ENCODE data around the gene TMBIM1.

Gene TMBIM1

DNA sequence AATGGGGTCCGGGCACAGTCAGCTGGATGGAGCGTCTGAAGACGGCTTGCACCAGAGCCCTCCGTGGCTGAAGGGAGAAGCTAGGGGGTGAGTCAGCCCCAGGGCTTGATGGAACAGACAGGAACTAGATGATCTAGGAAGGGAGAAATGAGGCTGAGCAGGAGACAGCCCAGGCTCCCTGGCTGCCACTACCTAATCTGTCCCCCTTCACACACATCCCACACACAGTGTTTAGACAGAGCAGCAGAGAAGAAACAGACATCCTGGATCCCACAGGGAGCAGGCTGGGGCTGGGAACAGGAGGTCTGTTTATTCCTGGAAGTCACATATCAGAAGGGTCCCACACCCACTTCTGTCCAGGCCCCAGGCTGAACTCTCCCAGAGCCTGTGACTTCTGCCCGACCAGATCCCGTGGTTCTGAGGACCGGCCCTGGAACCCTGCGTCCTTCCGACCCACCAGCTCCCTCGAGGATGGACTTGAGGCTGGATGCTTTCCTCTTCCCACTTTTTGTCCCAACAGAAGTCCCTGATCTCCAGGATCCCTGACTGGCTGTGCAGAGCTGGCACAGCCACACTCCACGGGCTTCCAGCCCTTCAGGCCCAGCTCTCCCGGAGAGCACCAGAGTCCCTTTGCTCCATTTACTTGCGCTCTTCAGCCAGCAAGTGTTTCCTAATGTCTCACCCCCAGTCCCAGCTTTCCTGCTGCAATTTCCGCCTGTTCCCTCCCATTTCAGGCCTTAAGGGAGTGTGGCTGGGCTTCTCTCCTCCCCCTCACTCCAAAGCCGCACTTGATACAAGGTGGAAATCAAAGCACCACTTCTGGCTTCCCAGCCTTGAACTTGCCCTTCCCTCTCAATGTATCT, 33.0 kb downstream of the TMBIM1 start:
- TF ChIP-seq, protein P1, sequence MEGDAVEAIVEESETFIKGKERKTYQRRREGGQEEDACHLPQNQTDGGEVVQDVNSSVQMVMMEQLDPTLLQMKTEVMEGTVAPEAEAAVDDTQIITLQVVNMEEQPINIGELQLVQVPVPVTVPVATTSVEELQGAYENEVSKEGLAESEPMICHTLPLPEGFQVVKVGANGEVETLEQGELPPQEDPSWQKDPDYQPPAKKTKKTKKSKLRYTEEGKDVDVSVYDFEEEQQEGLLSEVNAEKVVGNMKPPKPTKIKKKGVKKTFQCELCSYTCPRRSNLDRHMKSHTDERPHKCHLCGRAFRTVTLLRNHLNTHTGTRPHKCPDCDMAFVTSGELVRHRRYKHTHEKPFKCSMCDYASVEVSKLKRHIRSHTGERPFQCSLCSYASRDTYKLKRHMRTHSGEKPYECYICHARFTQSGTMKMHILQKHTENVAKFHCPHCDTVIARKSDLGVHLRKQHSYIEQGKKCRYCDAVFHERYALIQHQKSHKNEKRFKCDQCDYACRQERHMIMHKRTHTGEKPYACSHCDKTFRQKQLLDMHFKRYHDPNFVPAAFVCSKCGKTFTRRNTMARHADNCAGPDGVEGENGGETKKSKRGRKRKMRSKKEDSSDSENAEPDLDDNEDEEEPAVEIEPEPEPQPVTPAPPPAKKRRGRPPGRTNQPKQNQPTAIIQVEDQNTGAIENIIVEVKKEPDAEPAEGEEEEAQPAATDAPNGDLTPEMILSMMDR (conservative IDR thresholded peaks at IDR 0.05; ENCODE audit: low read depth): no peak
- peak overlapping the region; percentile 52 for H3K27ac ChIP-seq
- no peak for DNase-seq (ENCODE audit: low spot score)
- CTCF ChIA-PET: interaction anchor here (1.5 kb wide), 1 partner anchor 11 kb away, joined by 4 read pairs; the partner anchor contains the start of genes AAMP and PNKD
- POLR2A ChIA-PET (ENCODE audit: low non-redundant PET): no interaction called here

DNA sequence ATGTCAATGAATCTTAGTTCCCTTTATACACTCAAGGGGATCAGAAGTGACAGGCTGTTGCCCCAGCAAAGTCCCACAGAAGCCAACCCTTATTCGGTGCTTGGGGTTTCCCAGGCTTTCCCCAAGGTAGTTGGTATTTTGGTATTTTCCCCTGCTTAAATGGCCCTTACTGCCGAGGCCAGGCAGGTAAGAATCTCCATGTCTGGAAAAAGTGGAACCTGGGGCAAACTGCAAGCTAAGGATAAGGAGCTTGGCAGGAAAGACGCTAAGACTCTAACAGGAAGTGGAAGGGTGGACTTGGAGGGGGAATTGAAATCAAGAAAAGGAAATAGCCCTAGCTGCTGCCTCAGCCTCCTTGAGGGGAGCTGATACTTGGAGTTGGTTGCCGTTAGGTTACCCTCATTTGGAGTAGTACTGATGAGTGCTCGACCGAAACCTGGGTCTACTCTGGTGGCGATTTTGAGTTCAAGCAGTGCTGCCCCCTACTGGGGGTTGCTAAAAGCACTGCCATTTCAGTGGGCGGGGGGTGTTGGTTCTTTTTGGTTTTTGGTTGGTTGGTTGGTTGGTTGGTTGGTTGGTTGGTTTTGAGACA, 34.8 kb downstream of the TMBIM1 start:
- TF ChIP-seq, protein P1 (conservative IDR thresholded peaks at IDR 0.05; ENCODE audit: low read depth): peak; percentile 48
- CTCF ChIA-PET: interaction anchor here (0.6 to 1.1 kb wide), 5 partner anchors 9 to 84 kb away, joined by 3 to 4 read pairs (median 3); no protein-coding TSS in a partner anchor
- peak; percentile 20 for DNase-seq (ENCODE audit: low spot score)

DNA sequence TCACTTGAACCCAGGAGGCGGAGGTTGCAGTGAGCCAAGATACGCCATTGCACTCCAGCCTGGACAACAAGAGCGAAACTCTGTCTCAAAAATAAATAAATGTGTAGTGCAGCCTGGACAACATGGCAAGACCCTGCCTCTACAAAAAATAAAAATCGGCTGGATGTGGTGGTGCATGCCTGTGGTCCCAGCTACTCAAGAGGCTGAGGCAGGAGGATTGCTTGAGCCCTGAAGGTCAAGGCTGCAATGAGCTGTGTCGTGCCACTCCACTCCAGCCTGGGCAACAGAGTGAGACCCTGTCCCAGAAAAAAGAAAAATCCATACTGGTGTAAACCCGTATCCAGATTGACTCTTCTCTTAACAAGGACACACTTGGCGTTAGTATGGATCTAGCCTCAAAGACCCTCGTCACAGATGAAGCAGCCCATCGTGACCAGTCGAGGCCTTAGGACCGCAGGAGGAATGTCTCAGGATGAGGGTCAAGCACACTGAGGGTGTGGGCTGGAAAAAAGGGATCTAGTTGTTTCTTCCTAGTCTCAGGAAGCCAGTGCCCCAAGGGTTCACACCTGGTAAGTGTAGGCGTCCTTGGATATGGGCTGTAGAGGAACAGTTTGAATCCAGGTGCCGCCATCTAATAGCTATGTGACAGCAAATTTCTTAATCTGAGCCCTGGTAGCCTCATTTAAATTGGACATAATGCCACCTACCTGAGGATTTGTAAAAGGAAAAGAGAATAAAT, 35.5 kb downstream of the TMBIM1 start:
- ChIA-PET CTCF (interaction anchor here (0.6 to 1.1 kb wide), 5 partner anchors 8 to 83 kb away, joined by 3 to 4 read pairs (median 3); no protein-coding TSS in a partner anchor), POLR2A (ENCODE audit: low non-redundant PET) (no interaction called here)
- TF ChIP-seq, protein P1 (conservative IDR thresholded peaks at IDR 0.05; ENCODE audit: low read depth): no peak
- H3K27ac ChIP-seq: peak overlapping the region; percentile 42
- no peak for DNase-seq (ENCODE audit: low spot score)

More for the DNA sequence above, 34.8 kb downstream of the TMBIM1 start:
- peak overlapping the region; percentile 31; the same call in 1 of the 2 replicates for H3K27ac ChIP-seq
- POLR2A ChIA-PET (ENCODE audit: low non-redundant PET): no interaction called here

DNA sequence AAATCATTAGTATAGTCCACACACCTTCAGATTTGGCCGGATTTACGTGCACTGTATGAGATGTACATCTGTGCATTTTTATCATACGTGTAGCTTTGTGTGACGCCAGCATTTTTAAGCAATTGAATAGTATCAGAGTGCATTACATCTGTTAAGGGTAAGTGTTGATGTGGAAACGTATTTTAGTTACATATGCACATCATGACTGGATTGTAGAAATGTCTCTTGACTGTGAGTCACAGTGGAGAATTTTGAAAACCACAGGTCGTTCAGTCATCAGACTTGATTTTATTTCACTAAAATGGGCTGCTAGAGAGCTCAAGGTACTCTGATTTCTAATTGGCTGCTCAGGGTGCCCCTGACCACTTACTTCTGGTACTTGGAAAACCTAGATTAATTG, 36.9 kb downstream of the TMBIM1 start:
- no peak overlapping the region for H3K27ac ChIP-seq
- ChIA-PET CTCF (interaction anchor here (0.6 kb wide), 1 partner anchor 171 kb away, joined by 4 read pairs; no protein-coding TSS in a partner anchor), POLR2A (ENCODE audit: low non-redundant PET) (no interaction called here)
- no peak for DNase-seq (ENCODE audit: low spot score)
- TF ChIP-seq, protein P1 (conservative IDR thresholded peaks at IDR 0.05; ENCODE audit: low read depth): no peak

DNA sequence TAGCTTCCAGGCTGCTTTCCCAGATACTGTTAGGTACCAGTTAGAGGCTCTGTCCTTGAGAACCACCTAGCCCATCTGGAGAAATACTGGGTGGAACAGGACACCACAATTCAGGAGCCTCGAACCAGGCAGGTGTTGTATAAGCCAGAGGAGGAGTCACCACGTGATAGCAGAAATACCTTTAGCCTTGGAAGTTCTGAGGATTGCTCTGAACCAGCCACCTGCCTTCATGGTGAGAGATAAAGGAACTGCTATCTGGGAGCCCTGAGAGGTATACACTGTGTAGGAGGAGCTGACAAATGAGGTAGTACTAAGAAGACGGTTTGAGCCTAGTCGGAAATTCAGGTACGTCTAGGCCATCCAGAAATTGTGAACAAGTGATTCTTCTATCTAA, 39.1 kb downstream of the TMBIM1 start:
- no peak for DNase-seq (ENCODE audit: low spot score)
- ChIA-PET CTCF (interaction anchor here (0.6 to 1.1 kb wide), 3 partner anchors 66 to 179 kb away, joined by 3 read pairs; no protein-coding TSS in a partner anchor), POLR2A (ENCODE audit: low non-redundant PET) (interaction anchor here (0.6 kb wide), 2 partner anchors 31 to 109 kb away, joined by 3 to 5 read pairs; no protein-coding TSS in a partner anchor)
- TF ChIP-seq, protein P1 (conservative IDR thresholded peaks at IDR 0.05; ENCODE audit: low read depth): no peak
- no peak overlapping the region for H3K27ac ChIP-seq

Data from RWPE1 (cell line).